Mesodermal cell (in vitro differentiated cells): Measurements from ENCODE around the gene OSBPL3.

Experiments
- H3K27ac ChIP-seq: 2 replicates; pipeline ENCODE4 v1.7.0; 2013; ENCODE audit warnings: mild to moderate bottlenecking, low read depth, low read length, moderate library complexity; ENCODE audit not compliant: severe bottlenecking
- H3K36me3 ChIP-seq: 2 replicates; pipeline ENCODE4 v1.7.1; 2013; ENCODE audit warnings: mild to moderate bottlenecking, low read length, moderate library complexity; ENCODE audit not compliant: control insufficient read depth, insufficient read depth
- H3K4me1 ChIP-seq: one replicate; pipeline ENCODE4 v1.7.1; 2013; ENCODE audit warnings: mild to moderate bottlenecking, low read length; ENCODE audit not compliant: insufficient read depth, control insufficient read depth, poor library complexity, severe bottlenecking
- H3K4me3 ChIP-seq: 2 replicates; pipeline ENCODE4 v1.7.0; 2013; ENCODE audit warnings: low read length, control low read depth, mild to moderate bottlenecking; ENCODE audit not compliant: insufficient read depth, poor library complexity, severe bottlenecking; ENCODE audit errors: extremely low read depth
- H3K9me3 ChIP-seq: 2 replicates; pipeline ENCODE4 v1.7.1; 2013; ENCODE audit warnings: mild to moderate bottlenecking, low read length, moderate library complexity; ENCODE audit not compliant: control insufficient read depth
- WGBS, 2 experiments: methylation state at CpG; one replicate each; pipeline ENCODE4 v1.1.5; 2013; ENCODE audit warnings: missing lambda C conversion rate in 2 of 2; ENCODE audit not compliant: insufficient coverage in 2 of 2; 5-methylcytosine and 5-hydroxymethylcytosine counted together

OSBPL3 gene

GRCh38 chr7:24979470-24979862 is 512 bp downstream of the OSBPL3 start:
- 0 to 1% methylated on average over 13 to 31 of the region's 42 CpGs for WGBS, 2 experiments
- Histone ChIP-seq H3K36me3 (no peaks in the 10 kb centered on the region), H3K4me1 (peaks cover 12% of the 10 kb centered on the region), H3K9me3 (peaks cover 14% of the 10 kb centered on the region), H3K27ac (peak overlapping the region; percentile 20), H3K4me3 (peak overlapping the region; percentile 91)

- WGBS, 2 experiments, result 17 to 19% methylated on average over 28 to 29 of the region's 29 CpGs
- H3K36me3 ChIP-seq, result no peaks in the 10 kb centered on the region
- peaks cover 15% of the 10 kb centered on the region for H3K4me1 ChIP-seq
- peak overlapping the region; percentile 91 for H3K4me3 ChIP-seq
- H3K27ac ChIP-seq, result no peak overlapping the region
- peaks cover 9% of the 10 kb centered on the region for H3K9me3 ChIP-seq
Measured at GRCh38 chr7:24978843-24979469, 1.0 kb downstream of the OSBPL3 start.

GRCh38 chr7:24975644-24976260 is 4.2 kb downstream of the OSBPL3 start:
- H3K4me1 ChIP-seq, result peaks cover 36% of the 10 kb centered on the region
- H3K9me3 ChIP-seq, result no peaks in the 10 kb centered on the region
- no peak overlapping the region for H3K27ac ChIP-seq
- no peak overlapping the region for H3K4me3 ChIP-seq
- WGBS, 2 experiments, result 60 to 67% methylated on average over 1 to 3 of the region's 4 CpGs
- H3K36me3 ChIP-seq, result no peaks in the 10 kb centered on the region

- H3K4me1 ChIP-seq, result peaks cover 40% of the 10 kb centered on the region
- H3K4me3 ChIP-seq, result no peak overlapping the region
- H3K9me3 ChIP-seq, result no peaks in the 10 kb centered on the region
- WGBS, 2 experiments, result no CpG with 5 or more reads among the region's 3 CpGs
- H3K36me3 ChIP-seq, result no peaks in the 10 kb centered on the region
- H3K27ac ChIP-seq, result no peak overlapping the region
Measured at GRCh38 chr7:24975172-24975571, 4.8 kb downstream of the OSBPL3 start.

GRCh38 chr7:24974026-24974832 is 5.7 kb downstream of the OSBPL3 start:
- Histone ChIP-seq H3K4me3 (no peak overlapping the region), H3K9me3 (no peaks in the 10 kb centered on the region), H3K27ac (no peak overlapping the region), H3K4me1 (peaks cover 40% of the 10 kb centered on the region), H3K36me3 (no peaks in the 10 kb centered on the region)
- 83 to 89% methylated on average over 11 of the region's 15 CpGs for WGBS, 2 experiments

- peaks cover 40% of the 10 kb centered on the region for H3K4me1 ChIP-seq
- H3K4me3 ChIP-seq, result no peak overlapping the region
- no peak overlapping the region for H3K27ac ChIP-seq
- H3K9me3 ChIP-seq, result no peaks in the 10 kb centered on the region
- H3K36me3 ChIP-seq, result no peaks in the 10 kb centered on the region
Measured at GRCh38 chr7:24972991-24973390, 7.0 kb downstream of the OSBPL3 start.

- WGBS, 2 experiments, result 83 to 100% methylated on average over 1 of the region's 1 CpG
- Histone ChIP-seq H3K9me3 (no peaks in the 10 kb centered on the region), H3K36me3 (no peaks in the 10 kb centered on the region), H3K4me1 (peaks cover 40% of the 10 kb centered on the region), H3K27ac (no peak overlapping the region), H3K4me3 (no peak overlapping the region)
Measured at GRCh38 chr7:24972166-24972477, 7.9 kb downstream of the OSBPL3 start.

GRCh38 chr7:24971333-24972165 is 8.4 kb downstream of the OSBPL3 start:
- WGBS, 2 experiments, result 66 to 90% methylated on average over 5 to 6 of the region's 9 CpGs
- peak overlapping the region; percentile 94 for H3K27ac ChIP-seq
- no peaks in the 10 kb centered on the region for H3K36me3 ChIP-seq
- H3K4me1 ChIP-seq, result peaks cover 40% of the 10 kb centered on the region
- no peak overlapping the region for H3K4me3 ChIP-seq
- no peaks in the 10 kb centered on the region for H3K9me3 ChIP-seq

GRCh38 chr7:24970676-24971075 is 9.3 kb downstream of the OSBPL3 start:
- Histone ChIP-seq H3K36me3 (no peaks in the 10 kb centered on the region), H3K4me1 (peaks cover 33% of the 10 kb centered on the region), H3K4me3 (no peak overlapping the region), H3K27ac (peak overlapping the region; percentile 94), H3K9me3 (no peaks in the 10 kb centered on the region)
- WGBS, 2 experiments, result 67 to 100% methylated on average over 2 to 3 of the region's 4 CpGs

- Histone ChIP-seq H3K4me1 (peaks cover 23% of the 10 kb centered on the region), H3K36me3 (no peaks in the 10 kb centered on the region), H3K27ac (no peak overlapping the region), H3K9me3 (no peaks in the 10 kb centered on the region), H3K4me3 (no peak overlapping the region)
- WGBS, 2 experiments, result 90 to 92% methylated on average over 9 of the region's 9 CpGs
Measured at GRCh38 chr7:24968165-24968564, 11.8 kb downstream of the OSBPL3 start.
